AG09309 (cell line): ENCODE data around the gene FGF1.

Experiments used
- DNase-seq: peaks from one replicate; pipeline ENCODE4 v3.0.0-alpha.2; 2010; ENCODE audit warnings: low read depth
- H3K4me3 ChIP-seq: 2 replicates; pipeline ENCODE4 v1.5.1; 2011; ENCODE audit warnings: mild to moderate bottlenecking, low read depth, low read length, moderate library complexity; ENCODE audit not compliant: control insufficient read depth
- CTCF ChIP-seq: IDR thresholded peaks from 2 replicates; pipeline ENCODE4 v1.5.1; 2011; ENCODE audit warnings: mild to moderate bottlenecking, low read depth, low read length, inconsistent platforms; ENCODE audit not compliant: insufficient read depth, control insufficient read depth; ENCODE audit errors: missing control alignments

FGF1 gene

GRCh38 chr5:142664067-142664466 lies 21.8 kb downstream of the FGF1 start:
- H3K4me3 ChIP-seq: no peak overlapping the region
- DNase-seq: no peak
- TF ChIP-seq CTCF: no peak

GRCh38 chr5:142663246-142663645 lies 22.6 kb downstream of the FGF1 start:
- no peak for TF ChIP-seq CTCF
- DNase-seq: no peak
- H3K4me3 ChIP-seq: no peak overlapping the region

- no peak for TF ChIP-seq CTCF
- no peak for DNase-seq
- H3K4me3 ChIP-seq: no peak overlapping the region
Measured at GRCh38 chr5:142661957-142662356, 23.9 kb downstream of the FGF1 start.

- H3K4me3 ChIP-seq: no peak overlapping the region
- DNase-seq: no peak
- no peak for TF ChIP-seq CTCF
Measured at GRCh38 chr5:142661143-142661542, 24.7 kb downstream of the FGF1 start.

GRCh38 chr5:142660731-142661130 lies 25.2 kb downstream of the FGF1 start:
- no peak for DNase-seq
- no peak overlapping the region for H3K4me3 ChIP-seq
- TF ChIP-seq CTCF: no peak

GRCh38 chr5:142660196-142660595 lies 25.7 kb downstream of the FGF1 start:
- no peak for DNase-seq
- H3K4me3 ChIP-seq: no peak overlapping the region
- no peak for TF ChIP-seq CTCF

- no peak for DNase-seq
- H3K4me3 ChIP-seq: no peak overlapping the region
- TF ChIP-seq CTCF: no peak
Measured at GRCh38 chr5:142659405-142659804, 26.5 kb downstream of the FGF1 start.
